HEK293 (cell line): ENCODE measurements around the gene FOXN3.

ENCODE experiments used
- ATF2 ChIP-seq: fragments of 450-650 bp; formaldehyde crosslinking; IDR thresholded peaks from 2 replicates; pipeline ENCODE4 v1.5.1; 2016; ENCODE audit warnings: missing biosample characterization, missing genetic modification characterization, low read depth
- HOXD13 ChIP-seq: sonication (generic); formaldehyde crosslinking; IDR thresholded peaks from 2 replicates; pipeline ENCODE4 v1.8.0; 2022; ENCODE audit warnings: missing genetic modification reagents, borderline replicate concordance
- INSM2 ChIP-seq: fragments of 450-650 bp; formaldehyde crosslinking; IDR thresholded peaks from 2 replicates; pipeline ENCODE4 v1.5.1; 2016; ENCODE audit warnings: missing biosample characterization, missing genetic modification characterization
- KLF7 ChIP-seq: fragments of 450-650 bp; formaldehyde crosslinking; IDR thresholded peaks from 2 replicates; pipeline ENCODE4 v1.5.1; 2016; ENCODE audit warnings: missing biosample characterization, missing genetic modification characterization, borderline replicate concordance
- KLF9 ChIP-seq: fragments of 450-650 bp; formaldehyde crosslinking; IDR thresholded peaks from 2 replicates; pipeline ENCODE4 v1.5.1; 2016; ENCODE audit warnings: missing biosample characterization, missing genetic modification characterization, low read depth
- PRDM1 ChIP-seq: fragments of 450-650 bp; formaldehyde crosslinking; IDR thresholded peaks from 2 replicates; pipeline ENCODE4; 2016; ENCODE audit warnings: missing biosample characterization, missing genetic modification characterization
- TRIM28 ChIP-seq: IDR thresholded peaks from 2 replicates; pipeline ENCODE4 v1.6.1; 2011; ENCODE audit warnings: low read length, control low read depth, borderline replicate concordance
- ZNF133 ChIP-seq: fragments of 450-650 bp; formaldehyde crosslinking; IDR thresholded peaks from 2 replicates; pipeline ENCODE4 v1.5.1; 2016; ENCODE audit warnings: missing biosample characterization, missing genetic modification characterization
- ZNF138 ChIP-seq: fragments of 450-650 bp; formaldehyde crosslinking; IDR thresholded peaks from 2 replicates; pipeline ENCODE4 v1.5.1; 2016; ENCODE audit warnings: missing biosample characterization, missing genetic modification characterization, borderline replicate concordance
- ZNF423 ChIP-seq: fragments of 450-650 bp; formaldehyde crosslinking; IDR thresholded peaks from 2 replicates; pipeline ENCODE4 v1.5.1; 2016; ENCODE audit warnings: missing biosample characterization, missing genetic modification characterization
- ZNF501 ChIP-seq: fragments of 450-650 bp; formaldehyde crosslinking; IDR thresholded peaks from 2 replicates; pipeline ENCODE4 v1.5.1; 2016; ENCODE audit warnings: missing biosample characterization, missing genetic modification characterization
- ZNF629 ChIP-seq: fragments of 450-650 bp; formaldehyde crosslinking; IDR thresholded peaks from 2 replicates; pipeline ENCODE4 v1.5.1; 2017; ENCODE audit warnings: missing biosample characterization, missing genetic modification characterization
- ZNF785 ChIP-seq: fragments of 450-650 bp; formaldehyde crosslinking; IDR thresholded peaks from 2 replicates; pipeline ENCODE4 v1.5.1; 2016; ENCODE audit warnings: missing biosample characterization, missing genetic modification characterization
- TF ChIP-seq, protein P1 (sequence below): fragments of 450-650 bp; formaldehyde crosslinking; IDR thresholded peaks from 2 replicates; pipeline ENCODE4 v1.5.1; 2016; ENCODE audit warnings: missing biosample characterization, missing genetic modification characterization
- TF ChIP-seq, protein P2 (sequence below): fragments of 450-650 bp; formaldehyde crosslinking; IDR thresholded peaks from 2 replicates; pipeline ENCODE4 v1.5.1; 2016; ENCODE audit warnings: missing biosample characterization, missing genetic modification characterization
- TF ChIP-seq, protein P3 (sequence below): sonication (generic); formaldehyde crosslinking; IDR thresholded peaks from 2 replicates; pipeline ENCODE4 v1.8.1; 2022; ENCODE audit warnings: mild to moderate bottlenecking, moderate library complexity, missing genetic modification reagents
- TF ChIP-seq, protein P4 (sequence below): fragments of 450-650 bp; formaldehyde crosslinking; optimal IDR thresholded peaks from 2 replicates; pipeline ENCODE3; 2016; ENCODE audit warnings: missing biosample characterization, mild to moderate bottlenecking, missing genetic modification characterization

The FOXN3 gene

GRCh38 chr14:89303456-89304435 lies 113.3 kb downstream of the FOXN3 start (continued):
- TF ChIP-seq, protein P1, sequence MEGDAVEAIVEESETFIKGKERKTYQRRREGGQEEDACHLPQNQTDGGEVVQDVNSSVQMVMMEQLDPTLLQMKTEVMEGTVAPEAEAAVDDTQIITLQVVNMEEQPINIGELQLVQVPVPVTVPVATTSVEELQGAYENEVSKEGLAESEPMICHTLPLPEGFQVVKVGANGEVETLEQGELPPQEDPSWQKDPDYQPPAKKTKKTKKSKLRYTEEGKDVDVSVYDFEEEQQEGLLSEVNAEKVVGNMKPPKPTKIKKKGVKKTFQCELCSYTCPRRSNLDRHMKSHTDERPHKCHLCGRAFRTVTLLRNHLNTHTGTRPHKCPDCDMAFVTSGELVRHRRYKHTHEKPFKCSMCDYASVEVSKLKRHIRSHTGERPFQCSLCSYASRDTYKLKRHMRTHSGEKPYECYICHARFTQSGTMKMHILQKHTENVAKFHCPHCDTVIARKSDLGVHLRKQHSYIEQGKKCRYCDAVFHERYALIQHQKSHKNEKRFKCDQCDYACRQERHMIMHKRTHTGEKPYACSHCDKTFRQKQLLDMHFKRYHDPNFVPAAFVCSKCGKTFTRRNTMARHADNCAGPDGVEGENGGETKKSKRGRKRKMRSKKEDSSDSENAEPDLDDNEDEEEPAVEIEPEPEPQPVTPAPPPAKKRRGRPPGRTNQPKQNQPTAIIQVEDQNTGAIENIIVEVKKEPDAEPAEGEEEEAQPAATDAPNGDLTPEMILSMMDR (tag by site-specific recombination), result no peak
- TF ChIP-seq ZNF501 (tag by site-specific recombination) (no peak), PRDM1 (tag by site-specific recombination) (peak; percentile 65), ZNF138 (tag by site-specific recombination) (no peak), KLF9 (tag by site-specific recombination) (0 out of 2 replicates have a peak, but pooled peaks have one; percentile 39), ZNF785 (tag by site-specific recombination) (no peak), ZNF423 (tag by site-specific recombination) (no peak), ATF2 (tag by site-specific recombination) (no peak), HOXD13 (CRISPR knock-in tag) (no peak), KLF7 (tag by site-specific recombination) (no peak), ZNF133 (tag by site-specific recombination) (no peak), TRIM28 (peak; percentile 32; the same call in 1 of the 2 replicates), ZNF629 (tag by site-specific recombination) (peak; percentile 82), INSM2 (tag by site-specific recombination) (no peak)
- TF ChIP-seq, protein P2, sequence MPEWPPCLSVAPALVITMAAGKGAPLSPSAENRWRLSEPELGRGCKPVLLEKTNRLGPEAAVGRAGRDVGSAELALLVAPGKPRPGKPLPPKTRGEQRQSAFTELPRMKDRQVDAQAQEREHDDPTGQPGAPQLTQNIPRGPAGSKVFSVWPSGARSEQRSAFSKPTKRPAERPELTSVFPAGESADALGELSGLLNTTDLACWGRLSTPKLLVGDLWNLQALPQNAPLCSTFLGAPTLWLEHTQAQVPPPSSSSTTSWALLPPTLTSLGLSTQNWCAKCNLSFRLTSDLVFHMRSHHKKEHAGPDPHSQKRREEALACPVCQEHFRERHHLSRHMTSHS (tag by site-specific recombination), result no peak
- TF ChIP-seq, protein P3, sequence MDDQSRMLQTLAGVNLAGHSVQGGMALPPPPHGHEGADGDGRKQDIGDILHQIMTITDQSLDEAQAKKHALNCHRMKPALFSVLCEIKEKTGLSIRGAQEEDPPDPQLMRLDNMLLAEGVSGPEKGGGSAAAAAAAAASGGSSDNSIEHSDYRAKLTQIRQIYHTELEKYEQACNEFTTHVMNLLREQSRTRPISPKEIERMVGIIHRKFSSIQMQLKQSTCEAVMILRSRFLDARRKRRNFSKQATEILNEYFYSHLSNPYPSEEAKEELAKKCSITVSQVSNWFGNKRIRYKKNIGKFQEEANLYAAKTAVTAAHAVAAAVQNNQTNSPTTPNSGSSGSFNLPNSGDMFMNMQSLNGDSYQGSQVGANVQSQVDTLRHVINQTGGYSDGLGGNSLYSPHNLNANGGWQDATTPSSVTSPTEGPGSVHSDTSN (CRISPR knock-in tag), result no peak
- TF ChIP-seq, protein P4, sequence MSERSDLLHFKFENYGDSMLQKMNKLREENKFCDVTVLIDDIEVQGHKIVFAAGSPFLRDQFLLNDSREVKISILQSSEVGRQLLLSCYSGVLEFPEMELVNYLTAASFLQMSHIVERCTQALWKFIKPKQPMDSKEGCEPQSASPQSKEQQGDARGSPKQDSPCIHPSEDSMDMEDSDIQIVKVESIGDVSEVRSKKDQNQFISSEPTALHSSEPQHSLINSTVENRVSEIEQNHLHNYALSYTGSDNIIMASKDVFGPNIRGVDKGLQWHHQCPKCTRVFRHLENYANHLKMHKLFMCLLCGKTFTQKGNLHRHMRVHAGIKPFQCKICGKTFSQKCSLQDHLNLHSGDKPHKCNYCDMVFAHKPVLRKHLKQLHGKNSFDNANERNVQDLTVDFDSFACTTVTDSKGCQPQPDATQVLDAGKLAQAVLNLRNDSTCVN, result no peak
- TF ChIP-seq, all 188 proteins: peak for 32
